ENCODE data around the gene CHM.

CHM gene

DNA sequence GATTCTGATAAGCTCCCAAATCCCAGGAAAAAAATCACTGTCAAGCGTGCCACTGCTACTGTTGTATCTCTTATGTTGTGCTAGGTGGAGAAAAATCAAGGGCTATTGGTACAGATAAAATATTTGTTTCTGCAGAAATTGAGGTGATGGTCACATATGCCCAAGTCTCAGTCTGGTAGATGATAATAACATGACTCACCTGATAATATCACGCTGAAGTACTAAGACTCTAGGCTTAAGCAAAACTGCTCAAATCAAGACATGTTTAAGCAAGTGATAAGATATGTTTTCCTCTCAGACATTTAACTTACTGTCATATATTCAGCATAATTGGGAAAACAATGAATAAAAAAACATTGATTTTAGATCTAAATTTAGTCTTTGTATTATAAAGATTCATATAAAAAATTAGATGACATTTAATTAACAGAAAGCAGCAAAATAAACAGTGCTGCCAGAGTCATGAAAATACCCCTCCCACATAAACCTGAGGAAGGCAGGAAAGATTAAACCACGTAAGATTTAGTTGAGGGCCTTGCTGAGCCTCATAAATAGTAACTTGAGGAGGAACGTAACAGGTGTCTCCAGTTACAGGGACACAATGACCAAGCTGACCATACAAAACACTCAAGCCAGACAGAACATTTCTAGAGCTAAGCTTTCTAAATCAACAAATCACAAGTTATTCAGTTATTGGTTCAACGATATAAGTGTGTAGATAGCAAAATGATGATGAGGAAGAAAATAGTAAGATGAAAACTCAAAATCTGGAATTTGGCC, 143.5 kb downstream of the CHM start:
- no peak for DNase-seq

DNA sequence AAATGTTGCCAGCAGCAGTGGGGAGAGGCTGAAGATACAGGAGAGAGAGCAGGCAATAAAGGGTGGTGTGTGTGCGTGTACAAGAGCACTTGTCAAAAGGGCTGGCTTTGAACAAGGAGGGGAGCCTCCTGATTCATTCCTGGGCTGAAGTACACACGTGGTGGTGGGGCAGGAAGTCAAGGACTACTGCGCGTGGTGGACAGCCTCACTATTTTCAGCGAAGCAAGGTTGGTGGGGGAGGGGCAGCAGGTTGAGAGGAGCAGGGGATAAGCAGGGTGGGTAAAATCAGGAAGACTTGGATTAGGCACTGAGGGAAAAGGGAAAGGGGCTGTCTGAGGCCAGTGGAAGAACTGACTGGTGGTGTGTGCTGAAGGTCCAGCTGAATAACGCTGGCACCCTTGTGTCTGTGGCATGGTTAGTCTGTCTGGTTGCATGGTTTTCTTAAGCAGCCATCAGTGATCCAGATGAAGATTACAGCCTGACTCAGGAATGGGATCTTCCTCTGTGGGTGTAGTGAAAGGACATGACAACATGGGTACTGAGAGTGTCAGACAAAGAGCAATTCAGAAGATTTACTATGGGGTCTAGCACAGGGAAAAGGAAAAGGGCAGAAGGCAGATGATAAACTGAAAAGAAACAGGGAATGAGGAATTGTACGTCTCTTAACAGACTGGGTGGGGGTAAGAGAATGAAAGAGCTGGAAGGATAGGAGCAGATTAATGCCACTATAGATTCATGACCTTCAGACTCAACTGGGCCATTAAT, 149.8 kb downstream of the CHM start:
- no peak for DNase-seq

DNA sequence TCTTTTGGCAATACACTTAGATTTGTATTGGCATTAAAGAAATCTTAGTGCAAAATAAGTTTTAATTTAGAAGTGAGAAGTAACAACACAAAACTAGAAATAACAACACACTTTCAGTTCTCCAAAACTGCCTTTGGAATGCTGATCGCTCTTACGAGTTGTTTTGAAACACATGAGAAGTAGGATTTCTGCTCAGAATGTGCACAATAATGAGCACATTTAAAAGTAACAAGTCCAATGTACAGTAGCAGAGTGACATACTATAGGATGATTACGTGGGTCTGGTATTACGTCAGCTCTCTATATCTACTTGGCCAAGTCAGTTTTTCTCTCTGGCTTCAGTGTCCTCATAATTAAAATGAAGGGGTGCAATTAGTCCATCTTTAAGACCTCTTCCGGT, 164.8 kb downstream of the CHM start:
- DNase-seq, result no peak

DNA sequence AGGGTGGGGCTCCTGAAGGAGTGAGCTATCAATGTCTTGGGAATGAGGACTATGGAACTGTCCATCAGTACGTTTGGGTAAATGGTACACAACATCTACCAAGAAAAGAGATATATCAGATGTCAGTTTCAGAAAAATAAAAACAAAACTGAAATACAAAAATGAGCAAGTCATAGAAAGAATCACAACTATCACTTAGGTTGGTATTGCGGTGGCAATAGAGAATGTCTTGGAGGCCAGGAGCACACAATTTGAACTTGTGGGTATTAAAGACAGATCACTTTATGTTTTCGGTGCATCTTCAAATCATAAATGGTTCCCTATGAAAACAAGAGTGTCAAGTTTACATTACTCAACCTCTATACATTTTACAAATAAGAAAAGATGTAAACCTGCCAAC, 176.8 kb downstream of the CHM start:
- DNase-seq, result no peak

DNA sequence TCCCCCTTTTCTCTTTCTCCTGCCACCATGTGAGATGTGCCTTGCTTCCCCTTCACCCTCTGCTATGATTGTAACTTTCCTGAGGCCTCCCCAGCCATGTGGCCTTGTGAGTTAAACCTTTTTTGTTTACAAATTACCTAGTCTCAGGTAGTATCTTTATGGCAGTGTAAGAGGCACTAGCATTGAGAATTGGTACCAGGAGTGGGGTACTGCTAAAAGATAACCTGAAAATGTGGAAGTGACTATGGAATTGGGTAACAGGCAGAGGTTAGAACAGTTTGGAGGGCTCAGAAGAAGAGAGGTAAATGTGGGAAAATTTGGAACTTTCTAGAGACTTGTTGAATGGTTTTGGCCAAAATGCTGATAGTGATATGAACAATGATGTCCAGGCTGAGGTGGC, 182.0 kb downstream of the CHM start:
- DNase-seq, result no peak

DNA sequence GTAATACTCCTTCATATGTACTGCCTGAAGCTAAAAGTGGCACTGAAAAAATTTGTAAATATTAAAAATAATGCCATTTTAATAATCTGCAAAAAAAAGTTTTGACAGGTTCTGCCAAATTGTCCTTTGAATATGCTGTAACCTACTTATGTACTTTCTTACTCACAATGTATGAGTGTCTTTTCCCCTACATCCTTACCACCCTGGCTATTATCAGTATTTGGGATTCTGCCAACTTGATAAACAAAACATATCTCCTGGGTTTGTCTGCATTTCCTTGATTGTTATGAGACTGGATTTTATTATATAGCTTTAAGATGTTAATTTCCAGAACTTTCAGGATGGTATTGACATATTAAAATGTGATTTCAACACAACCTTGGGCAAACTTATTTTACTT, 187.9 kb downstream of the CHM start:
- DNase-seq, result no peak

DNA sequence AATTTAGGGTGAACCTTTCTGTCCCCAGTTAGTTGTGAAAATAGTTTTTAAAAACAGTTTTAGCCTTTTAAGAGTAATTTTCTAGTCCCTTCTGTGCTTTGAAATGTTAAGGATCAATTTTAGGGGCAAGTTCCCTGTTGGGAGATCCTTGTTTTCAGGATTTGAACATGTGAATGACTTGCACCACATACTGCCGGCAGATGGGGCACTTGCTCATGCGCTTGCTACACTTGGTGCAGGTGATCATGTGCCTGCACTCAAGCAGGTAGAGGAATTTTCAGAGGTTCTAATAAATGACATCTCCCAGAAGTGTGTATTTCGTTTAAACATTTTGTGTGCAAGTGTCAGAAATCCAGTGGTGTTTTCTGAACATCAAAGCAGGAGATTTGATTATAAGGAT, 195.9 kb downstream of the CHM start:
- no peak for DNase-seq

DNA sequence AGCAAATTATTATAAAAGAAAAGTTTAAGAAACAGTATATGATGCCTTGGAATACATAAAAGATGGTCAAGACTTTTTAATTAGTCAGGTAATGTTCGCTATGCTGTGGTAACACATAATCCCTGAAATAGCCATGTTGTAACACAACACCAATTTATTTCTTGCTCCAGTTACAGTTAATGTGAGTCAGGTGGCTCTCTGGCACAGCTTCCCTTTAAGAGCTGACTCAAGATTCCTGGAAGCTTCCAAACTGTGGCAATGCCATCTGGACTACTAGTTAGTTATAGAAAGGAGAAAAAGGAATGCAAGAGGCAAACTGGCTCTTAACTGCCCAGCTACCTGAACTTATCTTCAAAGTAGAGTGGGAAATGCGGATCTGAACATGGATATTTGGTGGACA, 210.5 kb downstream of the CHM start:
- DNase-seq, result no peak

DNA sequence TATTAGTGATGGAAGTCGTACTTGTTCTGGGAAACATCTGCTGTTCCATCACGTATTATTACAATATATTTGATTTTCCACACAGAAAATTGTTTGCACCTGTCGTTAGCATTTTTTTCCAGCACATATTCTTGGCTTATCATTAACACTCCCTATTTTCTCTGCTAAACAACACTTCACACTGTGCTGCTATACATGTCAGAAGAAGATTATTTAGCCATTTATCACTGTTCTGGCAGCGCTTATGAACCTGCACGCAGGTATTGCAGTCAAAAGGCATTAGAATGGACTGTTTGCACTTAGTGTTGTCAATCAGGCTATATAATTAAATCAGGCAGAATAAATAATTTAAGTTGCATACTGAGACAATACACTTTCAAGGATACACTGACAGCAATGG, 218.6 kb downstream of the CHM start:
- DNase-seq, result no peak

DNA sequence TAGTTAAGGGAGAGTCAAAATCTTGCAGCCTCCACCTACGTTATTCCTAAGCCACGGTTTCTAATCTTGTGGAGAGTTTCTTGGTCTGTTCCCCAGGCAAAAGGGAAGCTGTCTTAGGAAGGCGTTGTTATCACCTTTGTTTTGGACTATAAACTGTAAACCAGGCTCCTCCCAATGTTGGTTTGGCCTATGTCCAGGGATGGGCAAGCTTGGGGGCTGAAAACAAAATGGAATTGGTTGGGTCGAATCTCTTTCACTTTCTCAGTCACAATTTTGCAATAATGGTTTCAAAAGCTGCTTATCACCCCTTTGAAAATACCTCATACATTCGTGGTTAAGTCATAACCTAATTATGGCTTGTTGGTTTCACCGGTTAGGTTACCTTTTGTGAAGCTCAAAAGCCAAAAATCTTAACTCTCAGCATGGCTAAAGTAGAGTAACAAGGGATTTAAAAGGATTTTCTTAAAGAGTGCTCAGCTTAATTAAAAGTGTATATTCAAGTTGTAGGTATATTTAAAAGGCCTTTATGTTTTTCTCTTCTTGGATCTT, 232.1 kb downstream of the CHM start:
- no peak for DNase-seq

Data from activated CD4-positive, alpha-beta T cell treated with anti-CD3 and anti-CD28 coated beads, Interleukin-2, amount 50 U/mL, for 4 hours (primary cell).